GM18505 (cell line): Measurements from ENCODE around the gene APLP1.

Source experiments
- ATAC-seq: cut with Tn5 transposase; IDR thresholded peaks from one replicate; pipeline ENCODE4 v1.9.1; 2021; ENCODE audit not compliant: unreplicated experiment
- POLR2A ChIP-seq: IDR thresholded peaks from 4 replicates; pipeline ENCODE4 v1.6.1; 2011; ENCODE audit warnings: borderline replicate concordance; ENCODE audit not compliant: insufficient read depth, insufficient read length; ENCODE audit errors: extremely low read depth

APLP1 gene

GRCh38 chr19:35845215-35846037 lies 22.9 kb upstream of the APLP1 start:
- TF ChIP-seq POLR2A = no peak
- no peak for ATAC-seq

GRCh38 chr19:35846038-35846668 lies 22.2 kb upstream of the APLP1 start:
- no peak for ATAC-seq
- TF ChIP-seq POLR2A = no peak

- TF ChIP-seq POLR2A = no peak
- ATAC-seq = no peak
Measured at GRCh38 chr19:35847911-35848310, 20.5 kb upstream of the APLP1 start.

- no peak for TF ChIP-seq POLR2A
- ATAC-seq = no peak
Measured at GRCh38 chr19:35848486-35848885, 19.9 kb upstream of the APLP1 start.

DNA sequence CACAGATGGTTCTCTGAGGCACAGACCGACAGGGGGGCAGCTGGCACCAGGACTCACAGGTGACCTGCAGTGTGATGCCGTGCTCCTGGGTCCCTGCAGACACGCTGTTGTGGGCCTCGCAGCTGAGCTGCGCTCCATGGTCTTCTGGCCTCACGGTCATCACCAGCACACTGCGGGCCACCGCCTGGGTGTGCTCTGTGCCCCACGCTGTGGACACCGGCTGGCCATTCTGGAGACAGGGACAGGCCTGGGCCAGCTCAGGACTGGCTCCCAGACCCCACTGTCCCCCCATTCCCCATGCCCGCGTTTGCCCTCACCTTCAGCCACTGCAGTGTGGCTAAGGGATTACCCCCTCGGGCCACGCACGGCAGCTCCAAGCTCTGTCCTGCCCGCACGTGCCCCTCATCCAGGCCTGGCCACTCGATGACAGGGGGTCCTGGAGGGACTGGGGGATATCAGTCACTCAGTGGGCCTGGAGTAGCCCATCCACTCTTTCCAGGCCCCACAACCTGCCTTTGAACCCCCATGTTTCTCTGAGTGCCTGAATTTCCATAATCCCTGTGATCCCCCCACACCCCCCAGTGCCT lies 19.4 kb upstream of the APLP1 start:
- TF ChIP-seq POLR2A = no peak

GRCh38 chr19:35851213-35852028 lies 17.0 kb upstream of the APLP1 start:
- ATAC-seq = no peak
- TF ChIP-seq POLR2A = no peak

More for the DNA sequence above, 19.4 kb upstream of the APLP1 start:
- no peak for ATAC-seq

DNA sequence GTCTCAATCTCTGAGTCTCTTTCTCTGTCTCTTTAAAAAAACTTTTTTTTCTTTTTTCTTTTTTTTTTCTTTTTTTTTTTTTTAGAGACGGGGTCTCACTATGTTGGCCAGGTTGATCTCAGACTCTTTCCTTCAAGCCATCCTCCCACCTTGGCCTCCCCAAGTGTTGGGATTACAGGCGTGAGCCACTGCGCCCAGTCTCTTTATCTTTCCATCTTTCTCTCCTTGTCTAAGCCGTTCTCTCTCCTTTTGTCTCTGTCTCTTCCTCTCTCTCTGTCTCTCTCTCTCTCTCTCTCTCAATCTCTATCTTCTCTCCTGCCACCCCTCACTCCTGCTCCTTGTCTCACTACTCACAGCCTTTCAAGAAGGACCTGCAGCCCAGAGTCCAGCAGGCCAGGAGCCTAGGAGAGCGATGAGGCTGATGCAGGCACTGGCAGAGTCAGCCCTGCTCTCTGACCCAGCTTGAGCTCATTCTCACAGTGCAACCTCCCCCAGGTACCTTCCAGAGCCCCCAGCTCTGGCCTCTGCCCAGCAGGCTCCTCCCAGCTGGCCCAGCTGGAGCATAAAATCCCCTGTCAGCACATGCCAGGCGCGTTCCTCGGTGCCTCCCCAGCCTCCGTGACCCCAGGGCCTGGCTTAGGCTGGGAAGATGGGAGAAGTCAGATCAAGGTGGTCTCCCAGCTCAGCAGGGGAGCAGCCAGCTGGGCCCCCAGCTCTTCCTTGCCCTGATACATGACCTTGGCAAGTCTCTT lies 16.2 kb upstream of the APLP1 start, which contains the start of gene NPHS1:
Gene NPHS1, minus strand, starts transcription at position 476 of the 752 bp plus-strand sequence. CDS start 667 bp downstream, outside the sequence.
- no peak for TF ChIP-seq POLR2A
- no peak for ATAC-seq

GRCh38 chr19:35853038-35853756 lies 15.2 kb upstream of the APLP1 start:
- TF ChIP-seq POLR2A = no peak
- ATAC-seq = no peak

- TF ChIP-seq POLR2A = no peak
- ATAC-seq = no peak
Measured at GRCh38 chr19:35856546-35857149, 11.7 kb upstream of the APLP1 start, which contains the start of gene KIRREL2. KIRREL2 (plus strand) TSS chr19:35856911; CDS start chr19:35857120, 209 bp downstream.

GRCh38 chr19:35858311-35858710 lies 10.1 kb upstream of the APLP1 start:
- ATAC-seq = no peak

GRCh38 chr19:35859414-35859813 lies 9.0 kb upstream of the APLP1 start:
- no peak for TF ChIP-seq POLR2A
- no peak for ATAC-seq

More at GRCh38 chr19:35858311-35858710, 10.1 kb upstream of the APLP1 start:
- TF ChIP-seq POLR2A = no peak
